ENCODE measurements around the gene PKHD1. TPM values are rescaled to one million over a fixed set of nuclear protein-coding genes. Genes with fewer than 3 reads are reported as not detected.

PKHD1 gene
- total RNA-seq, 4 donors from 2014 or later = 0.16 to 0.60 (median 0.32) TPM

GRCh38 chr6:52127957-52128356, 40.5 kb upstream of the PKHD1 start:
- no peak for DNase-seq
- Histone ChIP-seq H3K36me3 (no peaks in the 10 kb centered on the region), H3K27me3 (no peaks in the 10 kb centered on the region), H3K9me3 (no peaks in the 10 kb centered on the region), H3K4me1 (peaks cover 0 to 3% (median 0%) of the 10 kb centered on the region in 4 donors), H3K27ac (no peak overlapping the region), H3K4me3 (no peak overlapping the region)
- WGBS, 2 donors (ENCODE audit: low coverage in 1 of 2) = 62% methylated on average over 4 of the region's 4 CpGs; no CpG with 5 or more reads in 1 of the 2 donors
- in situ Hi-C loops (cut with MboI; ENCODE audit: low pct_ligation_motif_present in 1 of 4, low pct_unique_long_range_greater_than_20kb in 1 of 4, low sequenced_read_pairs in 3 of 4) = no loop called here
- intact Hi-C loops (cut with DNase I; ENCODE audit: low total_unique reads) = no loop called here
- TF ChIP-seq CTCF (IDR thresholded peaks at IDR 0.05) (no peak), POLR2A (IDR thresholded peaks at IDR 0.05) (no peak), POLR2AphosphoS5 (IDR thresholded peaks at IDR 0.05) (no peak), EP300 (IDR thresholded peaks at IDR 0.05; ENCODE audit: low read depth) (no peak)

- peaks cover 0 to 3% (median 0%) of the 10 kb centered on the region in 4 donors for H3K4me1 ChIP-seq
- no peaks in the 10 kb centered on the region for H3K36me3 ChIP-seq
- in situ Hi-C loops (cut with MboI; ENCODE audit: low pct_ligation_motif_present in 1 of 4, low pct_unique_long_range_greater_than_20kb in 1 of 4, low sequenced_read_pairs in 3 of 4) = no loop called here
- no peak for DNase-seq
- H3K27ac ChIP-seq = no peak overlapping the region
- no peaks in the 10 kb centered on the region for H3K9me3 ChIP-seq
- no peak overlapping the region for H3K4me3 ChIP-seq
- no peaks in the 10 kb centered on the region for H3K27me3 ChIP-seq
- TF ChIP-seq EP300 (IDR thresholded peaks at IDR 0.05; ENCODE audit: low read depth) (no peak), POLR2A (IDR thresholded peaks at IDR 0.05) (no peak), CTCF (IDR thresholded peaks at IDR 0.05) (no peak), POLR2AphosphoS5 (IDR thresholded peaks at IDR 0.05) (no peak)
- intact Hi-C loops (cut with DNase I; ENCODE audit: low total_unique reads) = no loop called here
Measured at GRCh38 chr6:52126231-52126630, 38.8 kb upstream of the PKHD1 start.

- Histone ChIP-seq H3K27me3 (no peaks in the 10 kb centered on the region), H3K36me3 (no peaks in the 10 kb centered on the region), H3K27ac (no peak overlapping the region), H3K4me3 (no peak overlapping the region), H3K9me3 (no peaks in the 10 kb centered on the region), H3K4me1 (peaks cover 0 to 3% (median 0%) of the 10 kb centered on the region in 4 donors)
- 67 to 86% methylated on average over 1 of the region's 1 CpG for WGBS, 2 donors (ENCODE audit: low coverage in 1 of 2)
- intact Hi-C loops (cut with DNase I; ENCODE audit: low total_unique reads) = no loop called here
- TF ChIP-seq POLR2AphosphoS5 (IDR thresholded peaks at IDR 0.05) (no peak), CTCF (IDR thresholded peaks at IDR 0.05) (no peak), EP300 (IDR thresholded peaks at IDR 0.05; ENCODE audit: low read depth) (no peak), POLR2A (IDR thresholded peaks at IDR 0.05) (no peak)
- DNase-seq = no peak
- in situ Hi-C loops (cut with MboI; ENCODE audit: low pct_ligation_motif_present in 1 of 4, low pct_unique_long_range_greater_than_20kb in 1 of 4, low sequenced_read_pairs in 3 of 4) = no loop called here
Measured at GRCh38 chr6:52125572-52125971, 38.2 kb upstream of the PKHD1 start.

GRCh38 chr6:52125139-52125538, 37.7 kb upstream of the PKHD1 start:
- H3K27me3 ChIP-seq = no peaks in the 10 kb centered on the region
- 32 to 65% methylated on average over 2 to 3 of the region's 3 CpGs for WGBS, 2 donors (ENCODE audit: low coverage in 1 of 2)
- peaks cover 0 to 3% (median 0%) of the 10 kb centered on the region in 4 donors for H3K4me1 ChIP-seq
- no peak overlapping the region for H3K4me3 ChIP-seq
- TF ChIP-seq POLR2AphosphoS5 (IDR thresholded peaks at IDR 0.05) (no peak), CTCF (IDR thresholded peaks at IDR 0.05) (no peak), EP300 (IDR thresholded peaks at IDR 0.05; ENCODE audit: low read depth) (no peak)
- no peak for DNase-seq
- no peak overlapping the region for H3K27ac ChIP-seq
- no peaks in the 10 kb centered on the region for H3K36me3 ChIP-seq
- in situ Hi-C loops (cut with MboI; ENCODE audit: low pct_ligation_motif_present in 1 of 4, low pct_unique_long_range_greater_than_20kb in 1 of 4, low sequenced_read_pairs in 3 of 4) (no loop called here), intact Hi-C loops (cut with DNase I; ENCODE audit: low total_unique reads) (no loop called here)
- no peaks in the 10 kb centered on the region for H3K9me3 ChIP-seq
